HG02981 (cell line): Measurements from ENCODE around the gene NYAP2.

Experiments used
- ATAC-seq: cut with Tn5 transposase; IDR thresholded peaks from one replicate; pipeline ENCODE4 v1.9.1; 2021; ENCODE audit warnings: mild to moderate bottlenecking, moderate library complexity; ENCODE audit not compliant: unreplicated experiment

NYAP2 gene

DNA sequence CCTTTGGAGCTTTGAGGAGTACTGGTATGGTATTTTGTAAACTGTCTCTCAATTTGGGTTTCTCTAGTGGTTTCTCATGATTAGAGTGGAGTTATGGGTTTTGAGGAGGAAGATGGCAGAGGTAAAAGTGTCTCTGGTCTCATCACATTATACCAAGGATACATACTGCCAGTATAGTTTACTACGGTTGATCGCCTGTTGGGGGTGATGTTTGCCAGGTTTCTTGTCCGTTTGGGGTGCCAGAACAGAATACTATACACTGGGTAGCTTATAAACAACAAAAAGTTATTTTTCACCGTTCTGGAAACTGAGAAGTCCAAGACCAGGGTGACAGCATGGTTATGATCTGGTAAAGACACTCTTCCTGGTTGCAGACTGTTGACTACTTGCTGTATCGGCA, 293.7 kb downstream of the NYAP2 start:
- ATAC-seq: no peak

DNA sequence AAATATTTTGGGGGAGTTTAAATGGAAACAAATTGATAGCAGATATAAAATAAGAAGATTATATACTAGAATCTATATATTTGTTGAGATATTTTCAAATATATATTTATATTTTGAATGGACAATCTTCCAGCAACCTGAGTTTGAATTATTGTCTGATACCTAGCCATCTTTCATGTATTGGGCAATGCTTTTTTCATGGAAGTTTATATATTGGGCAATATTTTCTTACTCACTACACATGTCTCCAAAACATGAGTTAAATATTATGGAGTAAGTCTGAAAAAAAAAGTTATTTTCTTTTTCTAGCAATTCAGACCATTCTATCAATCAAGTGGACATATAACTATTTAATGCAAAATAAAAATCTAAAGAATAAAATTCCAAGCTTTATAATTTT, 295.2 kb downstream of the NYAP2 start:
- no peak for ATAC-seq

DNA sequence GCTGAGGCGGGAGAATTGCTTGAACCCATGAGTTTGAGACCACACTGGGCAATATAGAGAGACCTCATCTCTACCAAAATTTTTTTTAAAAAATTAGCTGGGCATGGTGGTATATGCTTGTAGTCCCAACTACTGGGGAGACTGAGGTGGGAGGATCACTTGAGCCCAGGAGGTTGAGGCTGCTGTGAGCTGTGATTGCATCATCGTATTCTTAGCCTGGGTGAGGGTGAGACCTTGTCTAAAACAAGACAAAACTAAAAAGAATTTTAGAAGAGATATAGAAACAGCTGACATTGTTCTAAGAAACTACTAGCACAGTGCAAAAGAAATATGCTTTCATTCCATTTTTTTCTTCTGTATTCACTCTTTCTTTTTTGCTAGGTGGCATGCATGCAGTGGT, 298.4 kb downstream of the NYAP2 start:
- ATAC-seq: no peak
